ENCODE results near the gene SEPTIN3.

SEPTIN3 gene

GRCh38 chr22:42001706-42002105, 32.5 kb downstream of the SEPTIN3 start:
- DNase-seq (ENCODE audit: extremely low spot score), result no peak
- TF ChIP-seq CTCF (IDR thresholded peaks at IDR 0.05; ENCODE audit: control extremely low read depth, extremely low read depth, low read depth, missing control alignments), result no peak
- ChIA-PET POLR2A (no interaction called here), CTCF (no interaction called here)

DNA sequence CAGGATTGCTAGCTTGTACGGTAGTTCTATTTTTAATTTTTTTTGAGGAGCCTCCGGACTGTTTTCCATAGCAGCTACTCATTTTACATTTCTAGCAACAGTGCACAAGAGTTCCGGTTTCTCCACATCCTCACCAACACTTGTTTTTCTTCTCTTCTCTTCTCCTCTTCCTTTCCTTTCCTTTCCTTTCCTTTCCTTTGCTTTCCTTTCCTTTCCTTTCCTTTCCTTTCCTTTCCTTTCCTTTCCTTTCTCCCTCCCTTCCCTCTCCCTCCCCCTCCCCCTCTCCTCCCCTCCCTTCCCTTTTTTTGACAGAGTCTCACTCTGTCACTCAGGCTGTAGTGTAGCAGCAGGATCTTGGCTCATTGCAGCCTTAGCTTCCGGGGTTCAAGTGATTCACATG, 38.7 kb downstream of the SEPTIN3 start:
- no peak for TF ChIP-seq CTCF (IDR thresholded peaks at IDR 0.05; ENCODE audit: control extremely low read depth, extremely low read depth, low read depth, missing control alignments)
- ChIA-PET CTCF (interaction anchor here (1.8 kb wide), 1 partner anchor 25 kb away, joined by 4 read pairs; no protein-coding TSS in a partner anchor), POLR2A (no interaction called here)
- no peak for DNase-seq (ENCODE audit: extremely low spot score)

DNA sequence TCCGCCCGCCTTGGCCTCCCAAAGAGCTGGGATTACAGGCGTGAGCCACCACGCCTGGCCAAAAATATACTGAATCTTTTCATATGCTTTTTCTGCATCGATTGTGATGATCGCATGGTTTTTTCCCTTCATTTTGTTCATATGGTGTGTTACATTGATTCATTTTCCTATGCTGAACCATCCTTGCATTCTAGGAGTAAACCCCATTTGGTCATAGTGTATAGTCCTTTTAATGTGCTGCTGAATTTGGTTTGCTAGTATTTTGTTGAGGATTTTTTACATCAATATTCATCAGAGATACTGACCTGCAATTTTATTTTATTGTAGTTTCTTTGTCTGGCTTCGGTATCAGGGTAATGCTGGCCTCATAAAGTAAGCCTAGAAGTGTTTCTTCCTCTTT, 41.5 kb downstream of the SEPTIN3 start:
- no peak for DNase-seq (ENCODE audit: extremely low spot score)
- ChIA-PET POLR2A (no interaction called here), CTCF (no interaction called here)
- no peak for TF ChIP-seq CTCF (IDR thresholded peaks at IDR 0.05; ENCODE audit: control extremely low read depth, extremely low read depth, low read depth, missing control alignments)

GRCh38 chr22:42013385-42013784, 44.1 kb downstream of the SEPTIN3 start:
- DNase-seq (ENCODE audit: extremely low spot score), result no peak
- POLR2A ChIA-PET, result no interaction called here
- CTCF ChIA-PET, result no interaction called here
- TF ChIP-seq CTCF (IDR thresholded peaks at IDR 0.05; ENCODE audit: control extremely low read depth, extremely low read depth, low read depth, missing control alignments), result no peak

DNA sequence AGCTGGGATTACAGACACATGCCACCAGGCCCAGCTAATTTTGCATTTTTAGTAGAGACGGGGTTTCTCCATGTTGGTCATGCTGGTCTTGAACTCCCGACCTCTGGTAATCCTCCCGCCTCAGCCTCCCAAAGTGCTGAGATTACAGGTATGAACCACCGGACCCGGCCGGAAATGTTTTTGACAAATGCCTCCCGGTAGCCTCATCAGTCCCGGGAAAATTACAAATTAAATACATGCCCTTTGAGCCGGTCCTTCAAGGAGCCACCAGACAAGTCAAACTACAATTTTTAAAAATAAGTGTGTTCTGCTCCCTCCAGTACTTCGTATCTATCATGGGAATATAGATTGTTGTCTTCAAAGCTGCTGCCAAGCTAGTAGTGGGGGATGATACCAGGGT, 46.9 kb downstream of the SEPTIN3 start:
- no peak for TF ChIP-seq CTCF (IDR thresholded peaks at IDR 0.05; ENCODE audit: control extremely low read depth, extremely low read depth, low read depth, missing control alignments)
- ChIA-PET CTCF (interaction anchor here (1.0 to 1.5 kb wide), 3 partner anchors 13 to 54 kb away, joined by 3 to 4 read pairs (median 4); no protein-coding TSS in a partner anchor), POLR2A (no interaction called here)
- DNase-seq (ENCODE audit: extremely low spot score), result no peak

- TF ChIP-seq CTCF (IDR thresholded peaks at IDR 0.05; ENCODE audit: control extremely low read depth, extremely low read depth, low read depth, missing control alignments), result no peak
- ChIA-PET CTCF (no interaction called here), POLR2A (no interaction called here)
- DNase-seq (ENCODE audit: extremely low spot score), result no peak
These were observed 49.0 kb downstream of the SEPTIN3 start for GRCh38 chr22:42018224-42018623.
